GM19240 (cell line): ENCODE results near the gene EPHA1.

Experiments used
- DNase-seq: peaks from one replicate; pipeline ENCODE4 v3.0.0; 2011; ENCODE audit warnings: low spot score; ENCODE audit not compliant: insufficient read length

Gene EPHA1

DNA sequence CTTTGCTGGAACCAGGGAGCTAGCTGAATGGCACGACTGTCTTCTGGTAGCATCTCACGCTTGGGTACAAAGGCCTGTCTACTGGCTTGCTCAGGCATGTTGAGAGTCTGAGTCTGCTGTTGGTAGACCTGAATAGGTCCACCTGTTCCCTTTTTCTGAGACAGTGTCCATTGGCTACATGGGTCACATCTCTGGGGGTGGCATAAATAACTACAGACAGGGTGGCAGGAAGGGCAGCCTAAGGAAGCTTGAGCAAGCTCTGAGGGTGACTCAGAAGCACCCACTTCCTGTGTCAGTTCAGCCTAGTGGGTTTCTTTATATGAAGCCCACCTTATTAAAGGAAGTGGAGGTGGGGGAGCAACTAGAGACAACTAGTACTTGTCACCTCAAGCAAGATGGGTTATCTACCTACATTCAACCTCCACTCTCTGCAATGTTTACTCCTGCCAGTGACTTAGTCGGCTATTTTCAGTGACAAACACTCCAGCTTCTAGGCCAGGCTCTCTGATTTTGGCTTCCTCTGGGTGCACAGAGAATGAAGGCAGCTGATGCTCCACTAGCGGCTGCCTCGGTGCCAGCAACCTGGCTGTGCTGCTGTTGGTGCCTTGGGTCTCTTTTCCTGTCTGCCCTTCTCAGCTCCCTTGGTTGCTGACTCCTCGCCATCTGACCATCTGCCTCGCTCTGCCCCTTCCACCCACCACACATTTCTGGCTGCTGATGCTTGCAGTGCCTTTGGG, 33.2 kb downstream of the EPHA1 start:
- DNase-seq, result no peak

DNA sequence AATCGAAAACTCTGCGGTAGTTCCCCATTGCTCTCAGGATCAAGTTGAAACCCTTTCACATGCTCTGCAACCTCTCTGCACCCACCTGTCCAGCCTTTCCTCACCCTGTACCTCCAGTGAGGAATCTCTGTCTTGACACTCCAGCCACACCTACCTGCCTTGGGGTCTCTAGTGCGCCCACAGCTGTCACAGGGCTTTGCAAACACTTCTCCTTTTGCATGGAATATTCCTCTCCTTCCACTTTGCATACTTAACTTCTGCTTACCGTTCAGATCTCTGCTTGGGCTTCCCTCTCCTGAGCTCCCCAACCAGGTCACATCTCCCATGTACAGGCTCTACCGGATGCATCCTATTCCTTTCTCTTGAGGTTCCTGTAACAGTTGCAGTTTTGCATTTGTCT, 34.1 kb downstream of the EPHA1 start:
- DNase-seq, result no peak

DNA sequence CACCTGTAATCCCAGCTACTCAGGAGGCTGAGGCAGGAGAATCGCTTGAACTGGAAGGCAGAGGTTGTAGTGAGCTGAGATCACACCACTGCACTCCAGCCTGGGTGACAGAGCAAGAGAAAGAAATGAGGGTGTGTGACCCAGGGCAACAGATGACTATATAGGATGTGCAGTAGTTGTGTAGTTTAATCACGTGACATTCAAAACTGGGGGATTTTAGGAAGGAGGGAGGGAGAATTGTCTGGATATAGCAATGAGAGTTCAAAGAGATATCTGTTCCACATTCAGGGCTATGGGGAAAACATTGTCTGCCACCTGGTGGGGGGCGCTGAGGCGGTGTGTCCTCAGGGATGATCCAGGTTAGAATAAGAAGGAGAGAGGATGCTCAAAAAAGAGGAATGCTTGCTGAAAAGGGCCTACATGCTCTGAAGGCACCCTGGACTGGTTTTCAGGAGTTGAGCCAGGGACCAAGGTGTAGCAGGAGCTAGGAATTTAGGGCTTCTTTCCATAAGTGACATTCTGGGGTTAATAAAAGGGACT, 35.3 kb downstream of the EPHA1 start:
- DNase-seq, result no peak

DNA sequence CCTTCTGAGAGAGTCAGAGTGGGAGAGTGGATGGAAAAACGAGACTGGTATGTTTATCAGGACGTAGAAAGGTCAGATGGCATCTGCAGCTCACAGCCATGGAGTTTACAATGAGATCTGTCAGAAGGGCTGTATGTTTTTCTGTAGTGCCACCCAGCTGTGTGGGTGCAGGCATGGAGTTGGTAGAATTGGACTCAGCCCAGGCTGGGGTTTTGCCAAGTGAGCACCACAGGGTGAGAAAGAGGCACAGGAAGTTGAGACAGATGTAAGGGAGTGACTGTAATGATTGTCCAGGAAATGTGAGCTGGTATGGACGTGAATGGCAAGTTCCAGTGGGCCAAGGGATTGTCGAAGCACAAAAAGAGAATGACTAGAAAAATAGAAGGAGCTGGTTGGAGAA, 36.6 kb downstream of the EPHA1 start:
- DNase-seq, result no peak

DNA sequence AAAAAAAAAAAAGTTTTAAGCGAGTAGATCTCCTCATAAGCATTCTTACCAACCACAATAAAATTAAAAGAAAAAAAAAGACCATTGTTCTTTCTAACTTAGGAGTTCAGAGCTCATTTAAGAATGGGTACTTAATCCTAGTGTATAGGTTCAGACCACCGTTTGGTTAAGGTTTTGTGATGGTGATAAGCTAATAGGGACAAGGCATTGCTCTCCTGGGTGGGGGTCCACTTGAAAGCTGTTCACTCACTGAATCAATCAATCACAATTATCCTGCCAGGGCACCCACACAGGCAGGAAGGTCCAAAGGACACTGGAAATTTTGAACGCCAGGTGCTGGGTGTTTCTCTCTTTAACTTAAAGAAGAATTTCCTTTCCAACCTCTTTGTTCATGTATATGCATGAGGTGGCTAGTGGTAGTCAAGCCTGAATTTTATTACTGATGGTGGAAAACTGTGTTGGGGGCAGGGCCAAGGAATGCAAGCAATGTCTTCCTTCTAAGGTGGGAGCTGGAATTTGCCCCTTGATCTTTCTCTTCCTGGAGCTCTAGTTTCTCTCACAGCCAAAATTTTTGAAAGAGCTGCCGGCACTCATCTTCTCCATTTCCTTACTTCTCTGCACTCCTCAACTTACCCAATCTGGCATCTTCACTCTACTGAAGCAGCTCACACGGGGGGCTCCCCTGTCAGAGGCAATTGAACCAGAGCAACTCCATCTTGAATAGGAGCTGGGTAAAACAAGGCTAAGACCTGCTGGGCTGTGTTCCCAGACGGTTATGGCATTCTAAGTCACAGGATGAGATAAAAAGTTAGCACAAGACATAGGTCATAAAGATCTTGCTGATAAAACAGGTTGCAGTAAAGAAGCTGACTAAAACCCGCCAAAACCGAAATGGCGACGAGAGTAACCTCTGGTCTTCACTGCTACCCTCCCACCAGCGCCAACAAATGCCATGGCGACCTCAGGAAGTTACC, 38.7 kb downstream of the EPHA1 start:
- no peak for DNase-seq

DNA sequence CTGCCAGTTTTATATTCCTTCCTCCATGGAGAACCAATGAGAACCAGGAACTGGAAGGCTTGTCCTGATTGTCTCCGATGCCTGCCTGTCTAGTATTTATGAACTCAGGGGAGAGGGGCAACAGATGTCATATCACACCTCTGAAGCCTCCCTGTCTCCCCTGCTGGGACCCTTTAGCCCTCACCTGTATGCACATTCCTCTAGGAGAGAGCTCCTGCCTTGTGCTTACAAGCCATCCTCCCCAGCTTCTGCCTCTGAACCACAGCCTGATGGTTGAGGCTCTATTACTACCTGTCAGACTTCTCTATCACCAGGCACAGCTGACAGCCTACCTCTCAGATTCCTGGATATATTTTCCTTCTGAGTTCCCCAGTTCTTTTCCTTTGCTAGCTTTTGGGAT, 40.3 kb downstream of the EPHA1 start:
- DNase-seq, result no peak

DNA sequence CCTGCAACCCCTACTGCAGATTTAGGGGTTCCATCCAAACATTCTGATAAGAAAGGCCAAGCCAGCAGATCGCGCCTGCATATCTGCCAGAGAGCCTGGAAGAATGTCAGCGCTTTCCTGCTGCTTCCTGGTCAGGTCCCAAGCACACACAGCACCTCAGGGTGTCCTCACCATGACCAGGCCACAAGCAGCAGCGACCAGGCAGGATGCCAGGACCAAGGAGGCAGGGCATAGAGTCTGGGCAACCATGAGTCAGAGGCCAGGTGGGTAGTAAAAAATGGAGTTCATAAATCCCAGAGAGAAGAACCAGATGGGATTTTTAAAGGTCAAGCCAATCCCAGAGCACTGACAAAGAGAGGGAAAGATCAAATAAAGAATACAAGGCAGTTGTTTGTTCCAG, 40.7 kb downstream of the EPHA1 start:
- DNase-seq, result no peak

DNA sequence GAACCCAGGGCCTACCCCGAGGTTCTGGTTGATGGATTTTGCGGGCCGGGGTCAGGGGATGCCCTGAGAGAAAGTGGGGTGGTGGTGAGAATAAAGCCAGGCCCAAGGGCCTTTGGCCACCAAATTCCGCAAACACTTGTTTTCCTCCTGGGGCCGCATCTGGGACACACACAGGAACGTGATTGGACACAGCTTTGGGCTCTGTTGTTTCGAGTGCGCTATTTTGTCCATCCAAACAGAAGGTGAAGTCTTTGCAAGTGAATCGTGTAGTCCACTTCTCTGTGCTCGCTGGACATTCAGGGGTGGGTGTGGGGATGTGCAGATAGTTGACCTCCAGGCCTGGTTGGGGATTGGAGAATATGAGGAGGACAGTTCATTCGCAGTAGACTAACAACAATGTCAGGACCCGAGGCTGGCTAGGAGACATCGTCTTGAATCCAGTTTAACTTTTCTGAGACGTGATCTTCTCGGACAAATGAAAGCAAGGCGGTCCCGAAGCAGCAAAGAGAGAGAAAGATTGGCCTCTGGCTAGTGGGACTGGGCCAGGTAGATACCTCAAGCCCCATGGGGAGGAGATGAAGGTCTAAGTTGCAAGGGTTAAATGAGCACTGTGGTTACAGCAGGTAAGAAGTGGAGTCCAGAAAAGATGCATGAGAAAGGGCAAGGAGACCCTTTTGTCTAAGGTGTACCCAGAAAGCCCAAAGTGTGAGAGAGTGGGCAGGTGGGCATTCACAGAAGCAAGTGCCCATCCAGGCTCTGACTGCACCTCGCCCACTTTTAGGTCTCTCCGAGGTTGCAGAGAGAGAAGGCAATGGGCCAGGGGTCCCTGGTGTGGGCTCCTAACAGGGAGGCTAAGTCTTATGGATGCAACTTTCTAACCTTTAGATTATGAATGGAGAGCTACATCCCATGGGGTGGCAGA, 45.4 kb downstream of the EPHA1 start:
- no peak for DNase-seq

DNA sequence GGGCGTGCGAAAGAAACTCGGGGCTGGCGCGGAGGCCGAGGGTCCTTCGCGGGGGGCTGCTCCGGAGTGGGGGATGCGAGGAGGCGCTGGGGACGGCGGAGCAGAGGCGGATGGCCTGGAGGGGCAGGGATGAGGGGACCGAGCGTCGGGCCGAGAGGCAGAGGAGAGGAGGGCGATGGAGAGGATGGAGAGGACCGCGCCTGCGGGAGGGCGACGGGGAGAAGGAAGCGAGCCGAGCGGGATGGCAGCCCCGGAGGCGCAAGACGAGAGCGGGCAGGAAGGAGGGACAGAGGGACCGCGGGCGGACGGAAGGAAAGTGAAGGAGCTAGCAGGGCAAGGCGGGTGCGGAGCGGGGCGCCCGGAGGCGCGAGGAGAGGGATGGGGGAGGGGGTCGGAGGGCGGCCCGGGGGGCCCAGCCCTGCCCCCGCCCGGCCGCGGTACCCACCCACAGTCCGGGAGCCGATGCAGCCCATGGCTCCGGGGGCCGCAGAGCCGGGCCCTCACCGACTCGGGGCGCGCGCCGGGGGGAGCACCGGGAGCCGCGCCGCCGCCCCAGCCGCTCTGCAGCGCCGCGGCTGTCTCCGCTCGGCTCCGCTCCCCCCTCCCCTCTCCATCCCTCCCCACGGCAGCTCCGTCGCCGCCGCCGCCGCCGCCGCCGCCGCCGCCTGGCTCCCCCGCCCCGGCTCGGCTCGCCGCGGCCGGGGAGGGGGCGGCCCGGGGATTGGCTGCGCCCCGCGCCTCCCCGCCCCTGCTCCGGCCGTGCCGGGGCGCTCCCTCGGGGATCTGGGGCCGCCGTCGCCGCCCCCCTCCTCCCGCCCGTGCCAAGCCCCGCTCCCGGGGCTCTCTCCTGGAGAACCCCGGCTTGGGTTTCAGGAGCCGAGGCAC, 46.3 kb downstream of the EPHA1 start, which contains the start of gene FAM131B:
Gene FAM131B, minus strand, starts transcription at position 583 of the 885 bp plus-strand sequence. Its CDS starts 110 bp downstream, at position 473.
- DNase-seq, result no peak

DNA sequence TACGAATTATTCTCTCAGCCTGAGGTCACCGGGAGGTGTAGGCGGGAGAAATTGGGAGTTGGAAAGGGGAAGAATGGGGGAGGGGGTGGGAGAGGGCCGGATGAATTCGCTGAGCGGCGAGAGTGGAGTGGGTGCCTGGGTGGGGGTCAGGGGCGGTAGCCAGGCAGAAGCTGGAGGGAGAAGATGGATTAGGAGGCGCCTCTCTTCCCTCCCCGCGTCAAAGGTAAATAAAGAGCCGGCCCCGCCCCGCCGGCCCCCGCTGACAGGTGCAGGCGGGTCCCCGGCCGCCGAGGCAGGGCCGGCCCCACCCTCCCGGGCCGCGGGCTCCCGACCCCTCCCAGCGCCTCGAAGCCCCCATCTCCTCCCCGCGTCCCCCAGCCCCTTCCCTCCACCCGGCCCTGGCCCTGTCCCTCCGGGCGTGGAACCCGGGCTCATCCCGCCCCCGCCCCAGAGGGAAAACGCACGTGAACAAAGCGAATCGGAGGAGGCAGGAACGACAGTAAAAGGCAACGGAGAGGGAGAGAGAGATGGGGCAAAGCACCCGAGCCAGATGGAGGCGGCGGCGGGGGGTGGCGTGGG, 47.0 kb downstream of the EPHA1 start:
- no peak for DNase-seq

DNA sequence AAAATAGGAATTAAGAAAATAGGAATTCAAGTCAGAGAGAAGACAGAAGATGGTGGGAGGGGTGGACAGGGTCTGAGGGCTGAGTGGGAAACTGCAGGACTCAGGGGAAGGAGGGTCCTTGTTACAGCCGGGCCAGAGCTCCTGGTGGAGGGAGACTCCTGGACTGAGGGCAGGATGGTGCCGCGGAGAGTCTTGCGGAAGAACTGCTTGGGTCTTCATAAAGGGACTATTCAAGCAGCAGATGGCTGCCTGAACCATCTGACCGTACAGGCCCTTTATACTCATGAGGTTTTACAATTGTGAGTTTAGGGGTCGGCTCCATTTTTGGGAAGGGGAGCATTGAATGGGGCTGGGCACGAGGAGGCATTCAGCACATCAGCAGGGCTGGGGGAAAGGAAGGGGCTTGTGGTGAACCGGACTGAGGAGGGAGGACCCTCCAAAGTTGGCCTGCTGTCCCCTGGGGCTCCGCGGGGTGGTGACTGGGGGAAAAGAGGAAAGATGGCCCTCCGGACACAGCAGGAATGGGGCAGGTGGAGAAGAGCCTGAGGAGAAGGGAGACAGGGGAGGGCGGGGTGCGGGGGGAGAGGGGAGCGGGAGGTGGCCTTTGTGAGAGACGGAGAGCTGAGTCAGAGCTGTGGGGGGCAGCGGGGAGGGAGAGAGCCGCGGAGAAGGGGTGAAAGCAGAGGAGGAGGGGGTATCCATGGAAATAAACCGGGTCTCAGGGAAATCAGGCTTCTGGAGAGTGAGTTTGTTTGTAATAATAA, 47.7 kb downstream of the EPHA1 start:
- DNase-seq, result no peak

DNA sequence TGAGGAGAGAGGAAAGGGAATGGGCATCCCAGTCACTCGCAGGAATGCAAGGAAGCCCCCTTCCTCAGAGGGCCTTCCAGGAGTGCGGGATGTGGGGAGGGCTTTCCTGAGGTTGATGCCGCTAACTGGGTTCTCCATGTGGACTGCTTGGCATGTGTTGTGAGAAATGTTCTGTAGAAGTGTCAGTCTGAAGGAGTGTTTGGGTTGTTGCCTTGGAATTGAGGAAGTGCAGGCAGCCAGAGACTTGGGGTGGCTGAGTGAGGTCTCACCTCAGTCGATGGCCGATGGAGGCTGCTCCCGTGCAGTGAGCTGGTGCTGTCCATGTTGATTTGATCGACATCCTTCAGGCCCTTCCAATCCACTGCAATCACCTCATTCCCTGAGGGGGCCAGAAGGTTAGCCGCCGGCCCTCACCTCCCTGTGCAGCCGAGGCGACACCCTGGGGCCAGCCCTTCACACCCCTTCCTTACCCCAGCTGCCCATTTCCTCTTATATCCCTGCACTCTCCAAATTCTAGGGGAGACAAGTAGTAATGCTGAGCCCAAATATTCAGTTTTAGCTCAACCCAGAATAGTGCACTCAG, 48.8 kb downstream of the EPHA1 start:
- DNase-seq, result no peak

DNA sequence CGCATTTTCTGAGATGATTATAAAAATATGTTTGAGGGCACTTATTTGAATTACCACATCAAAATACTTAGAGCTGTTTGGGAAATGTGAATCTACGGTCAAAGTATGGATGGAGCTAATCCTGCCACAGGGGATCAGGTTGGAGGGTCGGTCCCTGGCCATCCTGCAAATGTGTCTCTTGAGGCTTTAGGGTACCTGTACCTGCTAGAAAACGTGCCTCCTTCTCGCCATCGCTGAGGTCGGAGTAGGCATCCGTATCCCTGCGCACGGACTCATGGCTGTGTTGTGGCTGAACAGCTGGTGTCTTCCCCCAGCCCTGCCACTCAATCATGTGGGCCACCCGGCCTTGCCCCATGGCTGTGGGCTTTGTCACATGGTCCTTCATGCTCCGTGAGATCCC, 50.0 kb downstream of the EPHA1 start:
- DNase-seq, result no peak

DNA sequence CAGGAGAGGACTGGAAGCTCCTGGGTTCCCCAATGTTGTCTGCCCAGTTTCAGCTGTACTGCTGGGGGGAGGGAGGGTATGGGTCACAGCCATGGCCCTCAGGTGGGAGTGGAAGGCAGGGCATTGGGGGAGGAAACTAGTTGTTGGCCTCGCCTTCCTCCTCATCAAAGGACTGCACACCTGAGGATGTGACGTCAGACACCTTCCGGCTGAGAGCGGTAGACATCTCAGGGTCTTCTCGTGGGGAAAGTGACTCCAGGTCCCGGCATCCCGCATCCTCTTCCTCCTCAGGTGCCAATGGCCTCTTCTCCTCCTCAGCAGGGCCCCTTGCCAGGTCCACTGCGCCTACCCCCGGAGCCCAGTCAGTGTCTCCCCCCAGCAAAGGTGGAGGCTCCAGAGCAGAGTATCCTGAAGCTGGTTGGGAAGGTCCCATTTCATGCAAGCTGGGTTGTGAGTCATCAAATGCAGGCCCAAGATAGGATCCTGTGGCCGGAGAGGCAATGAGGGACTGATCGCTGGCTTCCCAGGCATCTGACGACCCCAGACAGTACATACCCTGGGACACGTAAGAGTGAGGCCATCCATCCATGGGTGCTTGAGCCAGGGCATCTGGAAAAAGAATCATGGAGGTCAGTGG, 52.1 kb downstream of the EPHA1 start:
- no peak for DNase-seq

DNA sequence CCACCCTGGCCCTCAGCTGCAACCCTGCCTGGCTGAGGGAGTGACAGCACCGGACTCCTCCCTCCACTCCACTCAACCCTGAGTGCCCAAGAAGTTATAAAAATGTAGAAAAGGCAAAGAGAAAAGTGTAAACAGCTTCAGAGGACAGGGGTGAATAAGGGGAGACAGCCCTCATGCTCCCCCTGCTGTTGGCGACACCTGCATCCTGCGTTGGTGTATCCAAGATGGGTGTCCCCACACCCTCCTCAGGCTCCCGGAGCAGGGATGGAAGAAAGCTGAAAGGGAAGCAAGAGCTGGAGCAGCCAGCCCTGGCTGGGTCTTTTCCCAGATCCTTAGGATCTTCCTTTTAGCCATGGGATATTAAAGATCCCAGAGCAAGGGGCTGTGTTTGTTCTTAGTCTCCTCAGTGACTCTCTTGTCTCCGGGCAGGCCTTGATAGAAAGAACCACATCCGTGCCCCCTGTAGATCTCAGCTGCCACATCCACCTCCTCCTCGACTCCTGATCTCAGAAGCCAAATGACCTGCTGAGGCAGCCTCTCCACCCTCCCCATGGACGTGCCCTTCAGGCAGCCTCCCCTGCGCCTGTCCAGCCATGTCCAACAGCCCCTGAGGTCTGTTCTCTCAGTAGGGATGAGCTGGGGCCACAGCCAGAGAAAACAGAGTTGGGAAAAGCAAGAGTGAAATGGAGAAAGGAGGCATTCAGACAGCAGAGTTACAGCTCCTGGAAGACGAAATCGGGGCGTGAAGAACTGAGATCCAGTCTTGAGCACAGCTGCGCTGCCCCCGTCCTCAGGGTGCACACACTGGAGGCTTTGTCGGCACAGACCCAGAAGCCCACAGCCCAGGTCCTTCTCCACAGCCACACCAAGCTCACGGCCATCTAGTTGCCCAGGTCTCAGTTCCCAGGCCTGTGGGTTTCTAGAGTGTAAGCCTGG, 52.9 kb downstream of the EPHA1 start:
- DNase-seq, result no peak

DNA sequence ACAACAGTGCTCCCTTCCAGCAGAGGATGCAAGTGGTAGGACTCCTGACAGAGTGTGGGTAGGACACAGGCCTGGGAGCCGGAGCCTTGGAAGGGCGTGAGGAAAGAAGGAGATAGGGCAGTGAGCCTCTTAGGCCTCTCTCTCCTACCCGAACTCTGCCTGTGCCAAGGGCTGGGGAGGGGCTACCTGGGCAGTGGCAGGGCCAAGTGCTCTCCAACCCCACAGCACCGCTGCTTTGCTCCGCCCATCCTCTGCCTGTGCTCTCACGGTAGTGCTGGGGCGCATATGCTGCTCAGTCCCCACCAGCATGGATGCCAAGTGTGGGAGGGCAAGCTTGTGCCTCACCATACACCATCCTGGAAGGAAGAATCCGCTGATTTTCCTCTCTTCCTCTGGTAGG, 53.7 kb downstream of the EPHA1 start:
- DNase-seq, result no peak

DNA sequence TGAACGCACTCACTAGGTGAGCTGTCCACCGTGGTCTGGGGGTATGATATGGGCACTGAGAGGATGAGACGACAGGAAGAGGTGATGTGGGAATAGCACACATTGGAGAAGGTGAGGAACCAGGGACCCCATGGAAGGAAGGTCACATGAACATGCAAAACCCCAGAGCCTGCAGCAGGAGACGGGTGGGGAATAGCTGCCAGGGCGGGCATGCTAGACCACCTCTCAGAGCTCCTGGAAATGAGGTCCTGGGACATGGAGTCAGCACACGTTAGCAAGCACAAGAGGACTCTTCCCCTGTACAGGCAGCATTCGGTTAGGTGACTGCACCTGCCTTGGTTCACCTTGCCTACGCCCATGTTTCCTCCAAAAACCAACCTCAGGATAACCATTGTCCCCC, 54.3 kb downstream of the EPHA1 start:
- no peak for DNase-seq
